GM23338 (cell line): ENCODE data around the gene SFT2D3. TPM values are rescaled to one million over a fixed set of nuclear protein-coding genes. Genes with fewer than 3 reads are reported as not detected.

Experiments used
- CREB1 ChIP-seq: fragments of 250-450 bp; sonication (Bioruptor Pico); IDR thresholded peaks from 2 replicates; pipeline ENCODE4 v1.5.0; 2020; ENCODE audit warnings: low read depth, mild to moderate bottlenecking, moderate library complexity
- EZH2 ChIP-seq: fragments of 200-600 bp; sonication (generic); IDR thresholded peaks from one replicate; pipeline ENCODE4 v1.8.0; 2017; ENCODE audit warnings: antibody characterized with exemption, mild to moderate bottlenecking, low read depth; ENCODE audit not compliant: unreplicated experiment
- EZH2phosphoT487 ChIP-seq: fragments of 200-600 bp; sonication (generic); IDR thresholded peaks from one replicate; pipeline ENCODE4 v1.8.1; 2018; ENCODE audit warnings: antibody characterized with exemption; ENCODE audit not compliant: unreplicated experiment
- JUNB ChIP-seq: IDR thresholded peaks from one replicate; pipeline ENCODE4 v1.6.1; 2016; ENCODE audit warnings: antibody characterized with exemption; ENCODE audit not compliant: unreplicated experiment
- POLR2AphosphoS5 ChIP-seq: IDR thresholded peaks from 2 replicates; pipeline ENCODE4 v1.6.1; 2016; ENCODE audit warnings: antibody characterized with exemption, low read depth
- STAT1 ChIP-seq: IDR thresholded peaks from one replicate; pipeline ENCODE4 v1.6.1; 2016; ENCODE audit warnings: antibody characterized with exemption; ENCODE audit not compliant: unreplicated experiment
- ZNF114 ChIP-seq: fragments of 250-450 bp; sonication (Bioruptor Pico); IDR thresholded peaks from 2 replicates; pipeline ENCODE4 v1.5.0; 2020; ENCODE audit warnings: mild to moderate bottlenecking, moderate library complexity
- ZNF462 ChIP-seq: fragments of 250-450 bp; sonication (Bioruptor Pico); IDR thresholded peaks from 2 replicates; pipeline ENCODE4 v1.5.0; 2020; ENCODE audit warnings: mild to moderate bottlenecking, moderate library complexity
- polyA plus RNA-seq: library from polyadenylated mRNA; unstranded; fragments of >200 nt; fragmentation: Nextera tagmentation; extraction: Ambion mirVana; gene quantifications from 2 replicates; pipeline ENCODE4 v1.2.1, GENCODE V29; 2016
- total RNA-seq: library from RNA; depleted of rRNA; stranded (reverse); fragments of >200 nt; shearing (Covaris generic); gene quantifications from 2 replicates; pipeline ENCODE4 v1.2.3, GENCODE V29; 2014
- TF ChIP-seq, protein P1 (sequence below), 2 experiments: fragments of 200-600 bp in 1 of 2; sonication (generic) in 1 of 2; conservative IDR thresholded peaks; 2 replicates each; pipeline versions ENCODE4 v1.5.1 to v1.6.1; 2016 to 2017; ENCODE audit warnings: antibody characterized with exemption in 2 of 2, low read depth in 2 of 2, mild to moderate bottlenecking in 2 of 2, moderate library complexity in 1 of 2

The SFT2D3 gene
- total and polyA plus RNA-seq, 2 experiments from 2014 or later, result 13.7 TPM; not detected in 1

GRCh38 chr2:127685410-127686080 lies 15.8 kb upstream of the SFT2D3 start (continued):
- TF ChIP-seq ZNF462 (CRISPR knock-in tag) (no peak), CREB1 (CRISPR knock-in tag) (no peak), STAT1 (no peak), JUNB (no peak), EZH2phosphoT487 (no peak), ZNF114 (no peak), EZH2 (no peak), POLR2AphosphoS5 (no peak)
- TF ChIP-seq, protein P1, sequence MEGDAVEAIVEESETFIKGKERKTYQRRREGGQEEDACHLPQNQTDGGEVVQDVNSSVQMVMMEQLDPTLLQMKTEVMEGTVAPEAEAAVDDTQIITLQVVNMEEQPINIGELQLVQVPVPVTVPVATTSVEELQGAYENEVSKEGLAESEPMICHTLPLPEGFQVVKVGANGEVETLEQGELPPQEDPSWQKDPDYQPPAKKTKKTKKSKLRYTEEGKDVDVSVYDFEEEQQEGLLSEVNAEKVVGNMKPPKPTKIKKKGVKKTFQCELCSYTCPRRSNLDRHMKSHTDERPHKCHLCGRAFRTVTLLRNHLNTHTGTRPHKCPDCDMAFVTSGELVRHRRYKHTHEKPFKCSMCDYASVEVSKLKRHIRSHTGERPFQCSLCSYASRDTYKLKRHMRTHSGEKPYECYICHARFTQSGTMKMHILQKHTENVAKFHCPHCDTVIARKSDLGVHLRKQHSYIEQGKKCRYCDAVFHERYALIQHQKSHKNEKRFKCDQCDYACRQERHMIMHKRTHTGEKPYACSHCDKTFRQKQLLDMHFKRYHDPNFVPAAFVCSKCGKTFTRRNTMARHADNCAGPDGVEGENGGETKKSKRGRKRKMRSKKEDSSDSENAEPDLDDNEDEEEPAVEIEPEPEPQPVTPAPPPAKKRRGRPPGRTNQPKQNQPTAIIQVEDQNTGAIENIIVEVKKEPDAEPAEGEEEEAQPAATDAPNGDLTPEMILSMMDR (conservative IDR thresholded peaks at IDR 0.05; ENCODE audit: low read depth in 2 of 2), result no peak
